IMR-90 (cell line): ENCODE measurements around the gene CDC42EP1. TPM values are rescaled to one million over a fixed set of nuclear protein-coding genes. Genes with fewer than 3 reads are reported as not detected.
A peak's percentile ranks its signal among the peaks of the same experiment; 100 is the strongest.

ENCODE experiments used
- ATAC-seq: fragments of 200-7000 bp; cut with Tn5 transposase; 2 replicates; pipeline ENCODE4 v1.9.1; 2020; ENCODE audit warnings: low read depth, mild to moderate bottlenecking, moderate library complexity
- BruUV-seq: library from RNA; stranded (reverse); fragments of 400-500 nt; replicated peaks from 2 replicates; lab custom pipeline; 2021; lab: Mats Ljungman, UMichigan
- CTCF ChIA-PET: fragments of 300-600 bp; formaldehyde crosslinking; extraction: SDS; loops from one replicate; lab custom pipeline; 2021; ENCODE audit warnings: antibody characterized with exemption; lab: Yijun Ruan, JAX
- POLR2A ChIA-PET: fragments of 300-600 bp; sonication (Branson Sonifier 250); formaldehyde crosslinking; loops from one replicate; lab custom pipeline; 2022; ENCODE audit warnings: antibody characterized with exemption; ENCODE audit not compliant: unreplicated experiment; lab: Charles Lee
- DNase-seq: peaks from one replicate; pipeline ENCODE4 v3.0.0; 2013
- H2AFZ ChIP-seq: replicated peaks from 2 replicates; pipeline ENCODE3; 2013; ENCODE audit warnings: low read length, mild to moderate bottlenecking; ENCODE audit not compliant: poor library complexity
- H2AK5ac ChIP-seq: 2 replicates; pipeline ENCODE4 v1.6.1; 2013; ENCODE audit warnings: low read depth, low read length, inconsistent platforms
- H2AK9ac ChIP-seq: replicated peaks from 2 replicates; pipeline ENCODE3; 2013; ENCODE audit warnings: mild to moderate bottlenecking, low read depth, low read length, moderate library complexity; ENCODE audit not compliant: poor library complexity
- H2BK120ac ChIP-seq: 2 replicates; pipeline ENCODE4 v1.6.1; 2013; ENCODE audit warnings: low read depth, low read length, inconsistent platforms
- H2BK15ac ChIP-seq: 3 replicates; pipeline ENCODE4 v1.6.1; 2013; ENCODE audit warnings: low read depth, low read length, inconsistent platforms
- H2BK20ac ChIP-seq: 2 replicates; pipeline ENCODE4 v1.6.1; 2013; ENCODE audit warnings: low read depth, mild to moderate bottlenecking, inconsistent platforms, low read length, moderate library complexity
- H2BK5ac ChIP-seq: 2 replicates; pipeline ENCODE4 v1.6.1; 2013; ENCODE audit warnings: mild to moderate bottlenecking, low read depth, low read length, inconsistent platforms; ENCODE audit not compliant: poor library complexity, severe bottlenecking
- H3K14ac ChIP-seq: replicated peaks from 2 replicates; pipeline ENCODE4 v1.6.1; 2013; ENCODE audit warnings: low read depth, low read length, inconsistent platforms
- H3K18ac ChIP-seq: 2 replicates; pipeline ENCODE4 v1.6.1; 2013; ENCODE audit warnings: low read depth, low read length, control low read depth
- H3K23ac ChIP-seq: 2 replicates; pipeline ENCODE4 v1.6.1; 2013; ENCODE audit warnings: low read depth, low read length, inconsistent platforms
- H3K27ac ChIP-seq: 2 replicates; pipeline ENCODE4 v1.5.1; 2013; ENCODE audit warnings: mild to moderate bottlenecking, control low read depth, low read length; ENCODE audit not compliant: insufficient read depth
- H3K27me3 ChIP-seq: 2 replicates; pipeline ENCODE4 v1.6.1; 2013; ENCODE audit warnings: low read length; ENCODE audit not compliant: control insufficient read depth, insufficient read depth
- H3K36me3 ChIP-seq: 2 replicates; pipeline ENCODE4 v1.6.1; 2013; ENCODE audit warnings: low read length, mixed read lengths; ENCODE audit not compliant: control insufficient read depth, insufficient read depth
- H3K4ac ChIP-seq: 2 replicates; pipeline ENCODE4 v1.6.1; 2013; ENCODE audit warnings: low read depth, low read length, inconsistent platforms
- H3K4me1 ChIP-seq: 2 replicates; pipeline ENCODE4 v1.6.1; 2013; ENCODE audit warnings: low read length, mixed read lengths; ENCODE audit not compliant: control insufficient read depth, insufficient read depth
- H3K4me2 ChIP-seq: 2 replicates; pipeline ENCODE4 v1.6.1; 2013; ENCODE audit warnings: low read depth, mild to moderate bottlenecking, control low read depth, low read length, moderate library complexity
- H3K4me3 ChIP-seq: 2 replicates; pipeline ENCODE4 v1.5.1; 2013; ENCODE audit warnings: low read depth, mild to moderate bottlenecking, control low read depth, low read length, moderate library complexity; ENCODE audit not compliant: insufficient read depth
- H3K56ac ChIP-seq: 2 replicates; pipeline ENCODE4 v1.6.1; 2013; ENCODE audit warnings: low read length, inconsistent platforms; ENCODE audit not compliant: insufficient read depth; ENCODE audit errors: extremely low read depth
- H3K79me1 ChIP-seq, 2 experiments: 2 replicates each; pipeline ENCODE4 v1.6.1; 2013; ENCODE audit warnings: low read length in 2 of 2, inconsistent platforms in 1 of 2, low read depth in 1 of 2
- H3K9ac ChIP-seq: 2 replicates; pipeline ENCODE4 v1.6.1; 2013; ENCODE audit warnings: low read depth, low read length, control low read depth
- H3K9me1 ChIP-seq: 2 replicates; pipeline ENCODE4 v1.6.1; 2013; ENCODE audit warnings: low read length, inconsistent platforms; ENCODE audit not compliant: insufficient read depth
- H3K9me3 ChIP-seq: 2 replicates; pipeline ENCODE4 v1.6.1; 2013; ENCODE audit warnings: low read length; ENCODE audit not compliant: control insufficient read depth, insufficient read depth
- H4K20me1 ChIP-seq: 2 replicates; pipeline ENCODE4 v1.6.1; 2013; ENCODE audit warnings: low read length, inconsistent platforms; ENCODE audit not compliant: insufficient read depth
- H4K5ac ChIP-seq: 2 replicates; pipeline ENCODE4 v1.6.1; 2013; ENCODE audit warnings: mild to moderate bottlenecking, low read depth, low read length, control low read depth
- H4K8ac ChIP-seq, 2 experiments: 2 replicates each; pipeline ENCODE4 v1.6.1; 2013; ENCODE audit warnings: low read depth in 2 of 2, low read length in 2 of 2, control low read depth in 1 of 2, inconsistent platforms in 1 of 2
- H4K91ac ChIP-seq: 2 replicates; pipeline ENCODE4 v1.6.1; 2013; ENCODE audit warnings: low read depth, low read length, inconsistent platforms; ENCODE audit not compliant: insufficient read depth
- BHLHE40 ChIP-seq: fragments of 150-350 bp; IDR thresholded peaks from 2 replicates; pipeline ENCODE4 v1.6.1; 2016; ENCODE audit warnings: mild to moderate bottlenecking, low read depth, low read length
- CEBPB ChIP-seq: IDR thresholded peaks from 2 replicates; pipeline ENCODE4 v1.6.1; 2012; ENCODE audit warnings: low read depth, low read length, improper control_type of control experiment
- CHD1 ChIP-seq: IDR thresholded peaks from 2 replicates; pipeline ENCODE4 v1.6.1; 2012; ENCODE audit warnings: low read depth, low read length, improper control_type of control experiment
- FOS ChIP-seq: fragments of 150-350 bp; IDR thresholded peaks from 2 replicates; pipeline ENCODE4 v1.6.1; 2016; ENCODE audit warnings: low read depth, low read length
- MAFK ChIP-seq: IDR thresholded peaks from 2 replicates; pipeline ENCODE4 v1.6.1; 2012; ENCODE audit warnings: low read depth, low read length, improper control_type of control experiment
- MAZ ChIP-seq: IDR thresholded peaks from 2 replicates; pipeline ENCODE4 v1.6.1; 2012; ENCODE audit warnings: low read depth, mild to moderate bottlenecking, low read length, improper control_type of control experiment, moderate library complexity, borderline replicate concordance
- MXI1 ChIP-seq: IDR thresholded peaks from 2 replicates; pipeline ENCODE4 v1.6.1; 2012; ENCODE audit warnings: low read depth, mild to moderate bottlenecking, low read length, moderate library complexity, borderline replicate concordance
- NFE2L2 ChIP-seq: fragments of 150-350 bp; IDR thresholded peaks from 2 replicates; pipeline ENCODE4 v1.6.1; 2016; ENCODE audit warnings: low read depth, mild to moderate bottlenecking, low read length
- POLR2A ChIP-seq: IDR thresholded peaks from 2 replicates; pipeline ENCODE4 v1.6.1; 2012; ENCODE audit warnings: mild to moderate bottlenecking, low read depth, low read length
- RCOR1 ChIP-seq: IDR thresholded peaks from 2 replicates; pipeline ENCODE4 v1.6.1; 2012; ENCODE audit warnings: mild to moderate bottlenecking, low read length, improper control_type of control experiment; ENCODE audit not compliant: insufficient replicate concordance
- RFX5 ChIP-seq: IDR thresholded peaks from 2 replicates; pipeline ENCODE4 v1.8.0; 2012; ENCODE audit warnings: low read depth, mild to moderate bottlenecking, low read length, moderate library complexity
- SMC3 ChIP-seq: fragments of 150-350 bp; IDR thresholded peaks from 2 replicates; pipeline ENCODE4 v1.6.1; 2016; ENCODE audit warnings: low read depth, mild to moderate bottlenecking, antibody characterized with exemption, low read length, moderate library complexity
- WGBS, 2 experiments: methylation state at CpG; one replicate each; pipeline versions ENCODE4 v1.1.5 to v1.1.7; 2013; ENCODE audit warnings: missing lambda C conversion rate in 2 of 2; ENCODE audit not compliant: insufficient read length in 1 of 2; ENCODE audit errors: extremely low coverage in 2 of 2; 5-methylcytosine and 5-hydroxymethylcytosine counted together
- dilution Hi-C: fragments of 300-500 bp; cut with HindIII; formaldehyde crosslinking; loops from one replicate; pipeline ENCODE4 v1.14.3; 2018; ENCODE audit warnings: low sequenced_read_pairs; ENCODE audit not compliant: unreplicated experiment
- in situ Hi-C: fragments of 300-500 bp; cut with MboI; formaldehyde crosslinking; loops from 3 replicates; pipeline ENCODE4 v1.14.3; 2019; ENCODE audit warnings: low sequenced_read_pairs, inconsistent platforms, mixed read lengths
- intact Hi-C: fragments of 100-400 bp; cut with micrococcal nuclease; formaldehyde crosslinking; loops from 2 replicates; pipeline ENCODE4 v1.10.0; 2022
- polyA plus RNA-seq, 3 experiments: library from polyadenylated mRNA; depleted of rRNA; stranded (reverse); fragments of >200 nt; gene quantifications; 2 replicates each; pipeline ENCODE4 v1.2.3, GENCODE V29; 2012; ENCODE audit warnings: low replicate concordance in 1 of 3
- total RNA-seq: library from RNA; depleted of rRNA; stranded (reverse); fragments of >200 nt; gene quantifications from 2 replicates; pipeline ENCODE4 v1.2.3, GENCODE V29; 2012
- TF ChIP-seq, protein P1 (sequence below): fragments of 150-350 bp; IDR thresholded peaks from 2 replicates; pipeline ENCODE4 v1.6.1; 2017; ENCODE audit warnings: mild to moderate bottlenecking, antibody characterized with exemption, low read length, low read depth
- TF ChIP-seq, protein P2 (sequence below): fragments of 150-350 bp; IDR thresholded peaks from 2 replicates; pipeline ENCODE4 v1.6.1; 2016; ENCODE audit warnings: low read depth, mild to moderate bottlenecking, low read length, moderate library complexity, borderline replicate concordance

Gene CDC42EP1
- total and polyA plus RNA-seq, 2 of the 4 experiments (the other 2 are of a cell fraction), result 4.7 to 47.3 TPM

DNA sequence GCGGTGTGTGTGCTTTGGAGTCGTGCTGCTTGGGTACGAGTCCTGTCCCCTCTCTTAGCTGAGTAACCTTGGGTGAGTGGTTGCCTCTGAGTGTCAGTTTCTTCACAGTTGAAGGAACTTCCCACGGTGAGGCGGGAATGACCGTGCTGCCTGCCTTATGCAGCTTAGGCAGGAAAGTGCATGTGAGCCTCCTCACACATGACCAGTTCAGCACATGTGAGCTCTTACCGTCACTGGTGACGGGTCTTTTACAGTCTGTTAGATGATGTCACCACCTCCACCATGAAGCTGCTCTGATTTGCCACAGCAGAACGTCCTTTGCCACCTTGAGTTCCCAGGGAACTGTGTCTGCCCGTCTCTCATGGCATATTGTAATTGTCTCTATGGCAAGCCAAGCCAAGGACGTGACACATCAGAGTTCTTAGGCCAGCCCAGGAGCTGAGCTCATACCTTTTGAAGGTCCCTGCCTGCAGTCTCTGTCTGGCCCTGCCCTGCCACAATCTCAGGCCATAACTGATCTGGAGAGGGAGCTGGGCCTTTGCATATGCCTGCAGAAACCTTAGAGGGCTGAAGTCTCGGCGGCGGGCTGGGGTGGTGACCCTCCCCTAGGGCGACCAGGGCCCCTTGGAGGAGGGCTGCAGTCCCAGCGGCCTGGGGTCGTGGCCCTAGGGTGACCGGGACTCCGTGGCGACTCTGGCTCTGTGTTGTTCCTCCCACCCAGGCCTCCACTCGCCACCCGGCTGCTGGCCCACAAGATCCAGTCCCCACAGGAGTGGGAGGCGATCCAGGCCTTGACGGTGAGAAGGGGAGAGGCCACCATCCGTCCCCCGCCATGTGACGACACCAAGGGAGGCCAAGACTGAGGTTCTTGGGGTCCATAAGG, 56.2 kb downstream of the CDC42EP1 start (continued):
- TF ChIP-seq BHLHE40, result no peak

DNA sequence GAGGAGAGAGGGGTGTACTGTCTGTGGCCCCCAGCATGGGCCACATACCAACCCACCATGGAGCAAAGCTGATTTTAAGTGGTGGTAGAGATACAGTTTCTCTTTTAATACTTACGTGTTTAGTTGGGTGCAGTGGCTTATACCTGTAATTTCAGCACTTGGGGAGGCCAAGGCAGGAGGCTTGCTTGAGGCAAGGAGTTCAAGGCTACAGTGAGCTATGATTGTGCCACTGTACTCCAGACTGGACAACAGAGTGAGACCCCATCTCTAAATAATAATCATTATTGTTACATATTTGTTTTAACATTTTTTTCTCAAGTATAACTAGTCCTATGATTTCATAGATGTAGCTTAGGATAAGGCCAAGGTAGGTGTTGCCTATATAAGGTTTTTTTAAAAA, 57.2 kb downstream of the CDC42EP1 start:
- ATAC-seq (no peak), DNase-seq (no peak)
- no peak overlapping the region for H2BK5ac ChIP-seq
- no peak overlapping the region for H2BK15ac ChIP-seq
- no peak overlapping the region for H3K56ac ChIP-seq
- intact Hi-C loops (no loop called here), dilution Hi-C loops (no loop called here), in situ Hi-C loops (no loop called here)
- no peak overlapping the region for H4K5ac ChIP-seq
- no peak overlapping the region for H2BK120ac ChIP-seq
- H4K91ac ChIP-seq, result no peak overlapping the region
- H2AFZ ChIP-seq, result no peak overlapping the region
- no peaks in the 10 kb centered on the region for H3K27me3 ChIP-seq
- H4K8ac ChIP-seq, result no peak overlapping the region
- H3K27ac ChIP-seq, result no peak overlapping the region
- no CpG with 5 or more reads among the region's 1 CpG for WGBS, 2 experiments
- peaks cover 43% of the 10 kb centered on the region for H3K36me3 ChIP-seq
- no peaks in the 10 kb centered on the region for H3K9me3 ChIP-seq
- no peak overlapping the region for H3K23ac ChIP-seq
- H2AK9ac ChIP-seq, result peak overlapping the region; percentile 28
- no peaks in the 10 kb centered on the region for H4K20me1 ChIP-seq
- ChIA-PET POLR2A (no interaction called here), CTCF (no interaction called here)
- H3K79me1 ChIP-seq, result peaks cover 0 to 26% of the 10 kb centered on the region in 2 experiments; a peak in 3 of 4 replicates
- H3K9me1 ChIP-seq, result peaks cover 9% of the 10 kb centered on the region
- no peak overlapping the region for H2AK5ac ChIP-seq
- H3K4ac ChIP-seq, result no peak overlapping the region
- H3K18ac ChIP-seq, result no peak overlapping the region
- H3K14ac ChIP-seq, result no peak overlapping the region
- H3K9ac ChIP-seq, result no peak overlapping the region
- H3K4me2 ChIP-seq, result no peak overlapping the region
- no peak overlapping the region for H3K4me3 ChIP-seq
- no TSS peak for BruUV-seq
- peaks cover 8% of the 10 kb centered on the region for H3K4me1 ChIP-seq
- no peak overlapping the region for H2BK20ac ChIP-seq
- no peak for TF ChIP-seq MXI1
- TF ChIP-seq, protein P1, sequence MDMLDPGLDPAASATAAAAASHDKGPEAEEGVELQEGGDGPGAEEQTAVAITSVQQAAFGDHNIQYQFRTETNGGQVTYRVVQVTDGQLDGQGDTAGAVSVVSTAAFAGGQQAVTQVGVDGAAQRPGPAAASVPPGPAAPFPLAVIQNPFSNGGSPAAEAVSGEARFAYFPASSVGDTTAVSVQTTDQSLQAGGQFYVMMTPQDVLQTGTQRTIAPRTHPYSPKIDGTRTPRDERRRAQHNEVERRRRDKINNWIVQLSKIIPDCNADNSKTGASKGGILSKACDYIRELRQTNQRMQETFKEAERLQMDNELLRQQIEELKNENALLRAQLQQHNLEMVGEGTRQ, result no peak
- TF ChIP-seq FOS, result no peak
- no peak for TF ChIP-seq MAZ
- TF ChIP-seq SMC3, result no peak
- no peak for TF ChIP-seq RFX5
- no peak for TF ChIP-seq MAFK
- no peak for TF ChIP-seq CHD1
- TF ChIP-seq CEBPB, result no peak
- TF ChIP-seq, protein P2, sequence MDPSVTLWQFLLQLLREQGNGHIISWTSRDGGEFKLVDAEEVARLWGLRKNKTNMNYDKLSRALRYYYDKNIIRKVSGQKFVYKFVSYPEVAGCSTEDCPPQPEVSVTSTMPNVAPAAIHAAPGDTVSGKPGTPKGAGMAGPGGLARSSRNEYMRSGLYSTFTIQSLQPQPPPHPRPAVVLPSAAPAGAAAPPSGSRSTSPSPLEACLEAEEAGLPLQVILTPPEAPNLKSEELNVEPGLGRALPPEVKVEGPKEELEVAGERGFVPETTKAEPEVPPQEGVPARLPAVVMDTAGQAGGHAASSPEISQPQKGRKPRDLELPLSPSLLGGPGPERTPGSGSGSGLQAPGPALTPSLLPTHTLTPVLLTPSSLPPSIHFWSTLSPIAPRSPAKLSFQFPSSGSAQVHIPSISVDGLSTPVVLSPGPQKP, result no peak
- no peak for TF ChIP-seq POLR2A
- TF ChIP-seq RCOR1, result no peak
- no peak for TF ChIP-seq NFE2L2
